Caco-2 (cell line): ENCODE data around the gene PLPPR3. TPM values are rescaled to one million over a fixed set of nuclear protein-coding genes. Genes with fewer than 3 reads are reported as not detected.
A peak's percentile ranks its signal among the peaks of the same experiment; 100 is the strongest.
"Not testable (repeated sequence)": the region's sequence is repeated elsewhere in the genome, so short reads cannot be mapped to it uniquely, and the experiment has no call there.

ENCODE experiments used
- BruUV-seq: library from RNA; stranded (reverse); fragments of 400-500 nt; replicated peaks from 2 replicates; lab custom pipeline; 2021; lab: Mats Ljungman, UMichigan
- CTCF ChIA-PET: fragments of 300-600 bp; sonication (Branson Sonifier 250); formaldehyde crosslinking; loops from one replicate; lab custom pipeline; 2022; ENCODE audit warnings: antibody characterized with exemption; lab: Charles Lee
- POLR2A ChIA-PET: fragments of 300-600 bp; sonication (Branson Sonifier 250); formaldehyde crosslinking; loops from one replicate; lab custom pipeline; 2022; ENCODE audit warnings: antibody characterized with exemption; lab: Charles Lee
- DNase-seq, 2 experiments: peaks; one replicate each; pipeline versions ENCODE4 v3.0.0 to v3.0.0-alpha.2; 2020 to 2022
- H3K27me3 ChIP-seq: replicated peaks from 2 replicates; pipeline ENCODE4 v1.6.0; 2011; ENCODE audit warnings: low read length; ENCODE audit not compliant: control insufficient read depth, insufficient read depth
- H3K36me3 ChIP-seq: 2 replicates; pipeline ENCODE4 v1.5.1; 2011; ENCODE audit warnings: low read length; ENCODE audit not compliant: control insufficient read depth, insufficient read depth
- H3K4me1 ChIP-seq: fragments of 250-450 bp; sonication (Bioruptor Pico); 2 replicates; pipeline ENCODE4 v1.5.1; 2020; ENCODE audit warnings: mild to moderate bottlenecking
- H3K4me3 ChIP-seq: 2 replicates; pipeline ENCODE4 v1.5.1; 2011; ENCODE audit warnings: low read depth, mild to moderate bottlenecking, control low read depth, low read length
- H3K9me3 ChIP-seq: fragments of 250-450 bp; sonication (Bioruptor Pico); 2 replicates; pipeline ENCODE4 v1.5.1; 2020; ENCODE audit warnings: mild to moderate bottlenecking, moderate library complexity
- H3K27ac Mint-ChIP-seq: one replicate; pipeline ENCODE4 v1.8.0; 2022; ENCODE audit warnings: mixed read lengths; ENCODE audit not compliant: unreplicated experiment
- H3K27me3 Mint-ChIP-seq: one replicate; pipeline ENCODE4 v1.8.0; 2022; ENCODE audit warnings: mixed read lengths; ENCODE audit not compliant: insufficient read depth, unreplicated experiment
- H3K36me3 Mint-ChIP-seq: one replicate; pipeline ENCODE4 v1.8.0; 2022; ENCODE audit warnings: mild to moderate bottlenecking, mixed read lengths; ENCODE audit not compliant: insufficient read depth, unreplicated experiment
- H3K4me1 Mint-ChIP-seq: one replicate; pipeline ENCODE4 v1.8.0; 2022; ENCODE audit warnings: low read depth, mixed read lengths; ENCODE audit not compliant: unreplicated experiment
- H3K4me3 Mint-ChIP-seq: one replicate; pipeline ENCODE4 v1.8.0; 2022; ENCODE audit warnings: mild to moderate bottlenecking, moderate library complexity, mixed read lengths; ENCODE audit not compliant: unreplicated experiment
- H3K9me3 Mint-ChIP-seq: one replicate; pipeline ENCODE4 v1.8.0; 2022; ENCODE audit warnings: mixed read lengths; ENCODE audit not compliant: unreplicated experiment
- CTCF ChIP-seq, 2 experiments: fragments of 200-600 bp in 1 of 2; IDR thresholded peaks; 1 replicate in 1 of 2; 2 replicates in 1 of 2; pipeline versions ENCODE4 v1.5.1 to v1.8.0; 2011 to 2022; ENCODE audit warnings: antibody characterized with exemption in 1 of 2, control low read depth in 1 of 2, inconsistent platforms in 1 of 2, low read depth in 1 of 2, low read length in 1 of 2, mild to moderate bottlenecking in 1 of 2, moderate library complexity in 1 of 2; ENCODE audit not compliant: insufficient read depth in 1 of 2, severe bottlenecking in 1 of 2, unreplicated experiment in 1 of 2
- intact Hi-C: fragments of 100-400 bp; cut with micrococcal nuclease; formaldehyde crosslinking; loops from one replicate; pipeline ENCODE4 v1.10.0; 2022; ENCODE audit not compliant: unreplicated experiment
- total RNA-seq: library from RNA; stranded (reverse); gene quantifications from 2 replicates; pipeline ENCODE4 v1.2.3, GENCODE V29; 2022

PLPPR3 gene
- total RNA-seq, 1 experiment from 2014 or later: 7.1 TPM

GRCh38 chr19:843180-843835 lies 21.6 kb upstream of the PLPPR3 start:
- ChIA-PET POLR2A (interaction anchor here (0.6 kb wide), 3 partner anchors 61 to 1446 kb away, joined by 3 to 7 read pairs (median 6); no protein-coding TSS in a partner anchor), CTCF (interaction anchor here (0.6 to 1.0 kb wide), 2 partner anchors 77 to 148 kb away, joined by 3 read pairs; no protein-coding TSS in a partner anchor)
- Mint-ChIP-seq H3K27me3 (peaks cover 7% of the 10 kb centered on the region), H3K9me3 (peaks cover 9% of the 10 kb centered on the region), H3K4me3 (peak overlapping the region; percentile 75), H3K27ac (no peak overlapping the region), H3K36me3 (peaks cover 13% of the 10 kb centered on the region), H3K4me1 (no peaks in the 10 kb centered on the region)
- Histone ChIP-seq H3K36me3 (no peaks in the 10 kb centered on the region), H3K9me3 (no peaks in the 10 kb centered on the region), H3K27me3 (no peaks in the 10 kb centered on the region), H3K4me1 (no peaks in the 10 kb centered on the region), H3K4me3 (peak overlapping the region; percentile 43)
- DNase-seq: peak; percentile 54 to 56
- intact Hi-C loops: no loop called here
- no TSS peak for BruUV-seq
- TF ChIP-seq CTCF (IDR thresholded peaks at IDR 0.05; ENCODE audit: insufficient read depth in 1 of 2, low read depth in 1 of 2, low read length in 1 of 2, severe bottlenecking in 1 of 2, unreplicated experiment in 1 of 2): peak in 1 of 2 experiments; percentile 35

GRCh38 chr19:842802-843179 lies 21.0 kb upstream of the PLPPR3 start:
- CTCF ChIA-PET: interaction anchor here (0.6 to 1.0 kb wide), 2 partner anchors 77 to 148 kb away, joined by 3 read pairs; no protein-coding TSS in a partner anchor
- Mint-ChIP-seq H3K36me3 (peaks cover 13% of the 10 kb centered on the region), H3K4me3 (peak overlapping the region; percentile 75)
- H3K36me3 ChIP-seq, H3K9me3 Mint-ChIP-seq, intact Hi-C loops, H3K27ac Mint-ChIP-seq, DNase-seq, BruUV-seq, H3K4me1 Mint-ChIP-seq, H3K27me3 ChIP-seq, H3K9me3 ChIP-seq, H3K4me1 ChIP-seq, H3K27me3 Mint-ChIP-seq, H3K4me3 ChIP-seq: not testable (repeated sequence)
- POLR2A ChIA-PET: interaction anchor here (0.6 kb wide), 2 partner anchors 60 to 1446 kb away, joined by 6 to 7 read pairs; no protein-coding TSS in a partner anchor

- CTCF ChIA-PET: no interaction called here
- peak within 1 kb of the TSS; percentile 20 for H3K4me3 Mint-ChIP-seq
Measured at GRCh38 chr19:840519-841206, 18.9 kb upstream of the PLPPR3 start, which contains the start of gene PRTN3. PRTN3 (plus strand) TSS chr19:840999; CDS start chr19:841009, 10 bp downstream.

More at GRCh38 chr19:840519-841206, 18.9 kb upstream of the PLPPR3 start, which contains the start of gene PRTN3:
- no peak for TF ChIP-seq CTCF (IDR thresholded peaks at IDR 0.05; ENCODE audit: insufficient read depth in 1 of 2, low read depth in 1 of 2, low read length in 1 of 2, severe bottlenecking in 1 of 2, unreplicated experiment in 1 of 2)
- Histone ChIP-seq H3K36me3 (no peaks in the 10 kb centered on the region), H3K27me3 (no peaks in the 10 kb centered on the region), H3K4me3 (no peak within 1 kb of the TSS), H3K4me1 (no peaks in the 10 kb centered on the region), H3K9me3 (no peaks in the 10 kb centered on the region)
- POLR2A ChIA-PET: no interaction called here
- H3K27ac Mint-ChIP-seq: no peak within 1 kb of the TSS
- no TSS peak for BruUV-seq
- peaks cover 13% of the 10 kb centered on the region for H3K36me3 Mint-ChIP-seq
- intact Hi-C loops: no loop called here
- H3K4me1 Mint-ChIP-seq: no peaks in the 10 kb centered on the region
- H3K27me3 Mint-ChIP-seq: peaks cover 7% of the 10 kb centered on the region
- DNase-seq: no peak
- peaks cover 9% of the 10 kb centered on the region for H3K9me3 Mint-ChIP-seq
